Ovary (tissue), 3 donors: ENCODE data around the gene NOX5.

Experiments
- CTCF ChIP-seq, 3 donors: fragments of 450-650 bp in 2 of 3; fragments of 200-600 bp in 1 of 3; IDR thresholded peaks; one replicate each; pipeline versions ENCODE4 v1.5.1 to v1.8.0; 2016 to 2022; ENCODE audit warnings: antibody characterized with exemption in 3 of 3, mild to moderate bottlenecking in 1 of 3
- EP300 ChIP-seq: sonication (generic); formaldehyde crosslinking; IDR thresholded peaks from one replicate; pipeline ENCODE4 v1.6.1; 2017; ENCODE audit warnings: antibody characterized with exemption
- POLR2A ChIP-seq: fragments of 450-650 bp; IDR thresholded peaks from one replicate; pipeline ENCODE4 v1.6.1; 2017; ENCODE audit warnings: antibody characterized with exemption, mild to moderate bottlenecking, moderate library complexity
- donor health status: DM: no; HTN: no; CAD: no.

- TF ChIP-seq CTCF (IDR thresholded peaks at IDR 0.05) = no peak
- TF ChIP-seq POLR2A = no peak
- no peak for TF ChIP-seq EP300
Observed at GRCh38 chr15:68994981-68995761, 19.3 kb upstream of the NOX5 start.
